Parathyroid adenoma (tissue), 2 donors: ENCODE results near the gene FAM177B.

Experiments used
- H2AFZ ChIP-seq: fragments of 300-600 bp; sonication (generic); one replicate; pipeline ENCODE4 v1.7.0; 2017; ENCODE audit warnings: antibody characterized with exemption, mild to moderate bottlenecking
- H3K27ac ChIP-seq: fragments of 300-600 bp; sonication (generic); one replicate; pipeline ENCODE4 v1.7.0; 2017
- H3K27me3 ChIP-seq: fragments of 300-600 bp; sonication (generic); one replicate; pipeline ENCODE4 v1.7.0; 2017; ENCODE audit warnings: low read length; ENCODE audit not compliant: control insufficient read depth, insufficient read depth
- H3K36me3 ChIP-seq: fragments of 300-600 bp; sonication (generic); one replicate; pipeline ENCODE4 v1.7.0; 2017; ENCODE audit warnings: low read length; ENCODE audit not compliant: control insufficient read depth, insufficient read depth
- H3K4me1 ChIP-seq: fragments of 300-600 bp; sonication (generic); one replicate; pipeline ENCODE4 v1.7.0; 2017; ENCODE audit warnings: control low read depth
- H3K4me2 ChIP-seq: fragments of 300-600 bp; sonication (generic); one replicate; pipeline ENCODE4 v1.7.0; 2017; ENCODE audit warnings: low read length
- H3K4me3 ChIP-seq: fragments of 300-600 bp; sonication (generic); one replicate; pipeline ENCODE4 v1.7.0; 2017; ENCODE audit warnings: low read depth, low read length
- H3K79me2 ChIP-seq: fragments of 300-600 bp; sonication (generic); one replicate; pipeline ENCODE4 v1.7.0; 2017; ENCODE audit warnings: control low read depth
- H3K9ac ChIP-seq: fragments of 300-600 bp; sonication (generic); one replicate; pipeline ENCODE4 v1.7.0; 2017; ENCODE audit warnings: mild to moderate bottlenecking
- H3K9me3 ChIP-seq: fragments of 300-600 bp; sonication (generic); one replicate; pipeline ENCODE4 v1.7.0; 2017; ENCODE audit warnings: low read length; ENCODE audit not compliant: control insufficient read depth
- CTCF ChIP-seq: fragments of 300-600 bp; sonication (generic); IDR thresholded peaks from one replicate; pipeline ENCODE4 v1.7.0; 2017; ENCODE audit warnings: antibody characterized with exemption, mild to moderate bottlenecking
- donor health status: primary hyperparathyroidism.

The FAM177B gene

DNA sequence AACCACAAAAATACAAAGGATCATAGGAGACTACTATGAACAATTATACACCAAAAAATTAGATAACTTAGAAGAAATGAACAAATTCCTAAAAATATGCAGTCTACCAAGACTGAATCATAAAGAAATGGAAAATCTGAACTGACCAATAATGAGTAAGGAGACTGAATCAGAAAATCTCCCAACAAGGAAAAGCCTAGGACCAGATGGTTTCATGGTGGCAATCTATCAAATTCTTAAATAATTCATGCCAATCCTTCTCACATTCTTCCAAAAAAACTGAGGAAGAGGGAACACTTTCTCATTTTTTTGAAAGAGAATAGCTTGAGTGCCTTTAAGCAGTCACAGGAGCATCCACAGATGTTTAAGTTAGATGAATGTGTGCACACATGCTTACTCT is 46.0 kb downstream of the FAM177B start:
- TF ChIP-seq CTCF = no peak
- no peak overlapping the region for H2AFZ ChIP-seq
- H3K4me3 ChIP-seq = no peak overlapping the region
- H3K27me3 ChIP-seq = no peaks in the 10 kb centered on the region
- H3K4me2 ChIP-seq = no peak overlapping the region
- H3K4me1 ChIP-seq = no peaks in the 10 kb centered on the region
- H3K27ac ChIP-seq = no peak overlapping the region
- H3K9me3 ChIP-seq = no peaks in the 10 kb centered on the region
- no peak overlapping the region for H3K9ac ChIP-seq
- no peaks in the 10 kb centered on the region for H3K79me2 ChIP-seq
- no peaks in the 10 kb centered on the region for H3K36me3 ChIP-seq

DNA sequence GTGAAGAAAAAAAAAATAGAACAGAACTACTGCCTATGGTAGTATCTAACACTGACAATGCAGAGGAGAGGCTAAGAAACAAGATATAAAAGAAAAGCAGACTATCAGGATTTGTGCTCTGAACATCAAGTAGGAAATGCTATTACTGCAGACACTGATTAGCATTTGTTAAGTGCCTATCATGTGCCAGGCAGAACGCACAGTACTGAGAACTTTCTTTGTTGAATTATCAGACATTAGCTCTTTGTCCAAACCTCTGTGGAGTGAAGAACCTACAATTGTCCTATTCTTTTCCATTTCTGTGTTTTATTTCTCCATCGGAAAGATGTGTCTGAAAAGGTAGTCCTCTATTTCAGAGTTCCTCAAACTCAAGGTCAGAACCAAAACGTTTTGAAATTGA is 47.4 kb downstream of the FAM177B start:
- H3K27ac ChIP-seq = no peak overlapping the region
- H3K27me3 ChIP-seq = no peaks in the 10 kb centered on the region
- no peaks in the 10 kb centered on the region for H3K4me1 ChIP-seq
- H3K9ac ChIP-seq = no peak overlapping the region
- peak overlapping the region; percentile 32 for H3K4me3 ChIP-seq
- H3K79me2 ChIP-seq = no peaks in the 10 kb centered on the region
- H3K36me3 ChIP-seq = no peaks in the 10 kb centered on the region
- no peak overlapping the region for H2AFZ ChIP-seq
- TF ChIP-seq CTCF = no peak
- H3K9me3 ChIP-seq = no peaks in the 10 kb centered on the region
- peak overlapping the region; percentile 45 for H3K4me2 ChIP-seq

DNA sequence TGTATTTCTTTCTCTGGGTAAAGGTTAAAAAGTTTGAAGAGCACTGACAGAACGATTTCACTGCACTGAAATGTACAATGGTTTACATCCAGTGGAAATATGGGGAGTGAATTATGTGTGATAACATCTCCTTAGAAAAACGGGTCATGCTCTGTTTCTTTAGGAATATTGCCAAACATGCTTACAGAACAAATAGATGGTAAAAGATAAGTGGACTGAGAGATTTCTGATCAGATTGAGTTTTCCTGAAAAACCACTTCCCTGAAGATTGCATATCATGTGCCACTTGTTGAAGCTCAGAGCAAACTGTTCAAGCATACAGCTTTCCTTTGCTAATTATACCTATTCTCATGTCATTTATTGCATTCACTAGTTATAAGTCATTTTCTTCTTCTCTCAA is 47.9 kb downstream of the FAM177B start:
- no peaks in the 10 kb centered on the region for H3K79me2 ChIP-seq
- H3K27me3 ChIP-seq = no peaks in the 10 kb centered on the region
- peak overlapping the region; percentile 45 for H3K4me2 ChIP-seq
- no peak for TF ChIP-seq CTCF
- no peak overlapping the region for H3K9ac ChIP-seq
- no peak overlapping the region for H3K27ac ChIP-seq
- no peaks in the 10 kb centered on the region for H3K36me3 ChIP-seq
- peak overlapping the region; percentile 32 for H3K4me3 ChIP-seq
- H2AFZ ChIP-seq = no peak overlapping the region
- no peaks in the 10 kb centered on the region for H3K4me1 ChIP-seq
- H3K9me3 ChIP-seq = no peaks in the 10 kb centered on the region

GRCh38 chr1:222785529-222785928 is 48.5 kb downstream of the FAM177B start:
- Histone ChIP-seq H3K27ac (no peak overlapping the region), H3K27me3 (no peaks in the 10 kb centered on the region), H3K9me3 (no peaks in the 10 kb centered on the region), H3K4me3 (no peak overlapping the region), H3K36me3 (no peaks in the 10 kb centered on the region), H3K79me2 (no peaks in the 10 kb centered on the region), H3K4me1 (no peaks in the 10 kb centered on the region), H2AFZ (no peak overlapping the region), H3K9ac (no peak overlapping the region), H3K4me2 (peak overlapping the region; percentile 45)
- no peak for TF ChIP-seq CTCF

GRCh38 chr1:222786121-222786520 is 49.1 kb downstream of the FAM177B start:
- Histone ChIP-seq H3K9me3 (no peaks in the 10 kb centered on the region), H2AFZ (no peak overlapping the region), H3K4me2 (no peak overlapping the region), H3K36me3 (no peaks in the 10 kb centered on the region), H3K4me3 (no peak overlapping the region), H3K27ac (no peak overlapping the region), H3K27me3 (no peaks in the 10 kb centered on the region), H3K9ac (no peak overlapping the region), H3K79me2 (no peaks in the 10 kb centered on the region), H3K4me1 (no peaks in the 10 kb centered on the region)
- TF ChIP-seq CTCF = no peak
